ENCODE measurements around the gene ARFGAP3. TPM values are rescaled to one million over a fixed set of nuclear protein-coding genes. Genes with fewer than 3 reads are reported as not detected.

Gene ARFGAP3
- total RNA-seq, 1 experiment from 2014 or later, result 15.0 TPM

DNA sequence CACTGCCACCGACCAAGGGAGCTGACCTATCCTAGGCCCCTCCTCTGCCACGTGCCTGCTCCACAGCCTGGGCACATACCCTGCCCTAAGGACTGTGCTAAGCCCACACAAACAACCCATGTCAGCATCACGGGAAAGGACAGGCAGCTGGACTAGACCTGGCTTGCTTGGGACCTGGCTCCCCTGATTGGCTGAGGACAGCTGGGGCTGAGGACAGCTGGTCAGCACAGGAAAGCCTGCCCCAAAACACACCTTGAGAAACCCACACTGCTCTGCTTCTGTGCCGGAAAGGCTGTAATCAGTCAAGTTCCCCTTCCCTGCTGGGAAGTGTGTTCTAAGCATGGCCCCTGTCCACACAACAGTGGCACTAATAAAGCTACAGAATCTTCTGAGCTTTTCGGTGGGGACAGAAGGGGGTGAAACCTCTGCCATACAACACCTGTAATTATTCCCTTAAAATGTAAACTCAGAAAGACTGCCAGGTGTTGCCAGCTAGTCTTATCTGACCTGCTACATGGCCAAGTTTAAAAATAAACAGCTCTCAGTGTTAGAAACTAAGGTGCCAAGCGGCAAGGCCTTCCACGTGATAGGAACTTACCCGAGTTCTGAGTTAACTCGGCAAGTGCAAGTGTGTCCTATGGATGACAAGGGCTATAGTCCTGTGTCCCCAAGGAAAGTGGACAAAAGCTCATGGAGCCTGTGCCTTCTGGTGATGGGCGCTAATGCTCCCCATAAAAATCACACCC, 35.7 kb upstream of the ARFGAP3 start:
- Histone ChIP-seq H4K91ac (ENCODE audit: insufficient read length, low read depth, low read length) (no peak overlapping the region), H3K9me3 (ENCODE audit: control insufficient read depth, low read depth, low read length) (no peaks in the 10 kb centered on the region), H2BK5ac (ENCODE audit: insufficient read length, low read length) (no peak overlapping the region), H3K79me2 (ENCODE audit: insufficient read depth, low read length) (no peaks in the 10 kb centered on the region), H3K79me1 (ENCODE audit: insufficient read depth, low read depth, low read length, poor library complexity, severe bottlenecking) (peaks cover 2% of the 10 kb centered on the region), H3K23ac (ENCODE audit: insufficient read length, low read depth, low read length) (no peak overlapping the region), H3K4ac (ENCODE audit: low read depth, low read length) (no peak overlapping the region), H3T11ph (ENCODE audit: low read length) (no peak overlapping the region), H4K8ac (replicated peaks; ENCODE audit: insufficient read length, low read depth, low read length) (no peak overlapping the region), H2BK20ac (ENCODE audit: low read depth, low read length, poor library complexity, severe bottlenecking) (no peak overlapping the region), H2BK120ac (ENCODE audit: low read depth, low read length, poor library complexity, severe bottlenecking) (no peak overlapping the region), H4K5ac (ENCODE audit: insufficient read length, low read depth, low read length) (no peak overlapping the region), H2BK12ac (ENCODE audit: insufficient read length, low read depth, low read length) (no peak overlapping the region), H3K27ac (ENCODE audit: insufficient read length, low read depth, low read length) (no peak overlapping the region), H3K4me2 (ENCODE audit: insufficient read depth, insufficient read length, low read length) (no peak overlapping the region), H3K56ac (ENCODE audit: insufficient read length, low read depth, low read length) (no peak overlapping the region), H3K18ac (ENCODE audit: insufficient read length, low read depth, low read length) (peak overlapping the region; percentile 54), H3K27me3 (ENCODE audit: insufficient read depth, low read length) (no peaks in the 10 kb centered on the region), H3K4me1 (ENCODE audit: insufficient read depth, low read length) (no peaks in the 10 kb centered on the region), H4K20me1 (ENCODE audit: control insufficient read depth, insufficient read depth, insufficient read length) (no peaks in the 10 kb centered on the region), H3K23me2 (ENCODE audit: insufficient read length, low read depth, low read length, poor library complexity, severe bottlenecking) (no peaks in the 10 kb centered on the region), H3K9ac (ENCODE audit: extremely low read depth, insufficient read length, low read length) (no peak overlapping the region), H2AK5ac (ENCODE audit: insufficient read length, low read length) (no peak overlapping the region), H2BK15ac (ENCODE audit: low read depth, low read length) (no peak overlapping the region), H3K14ac (ENCODE audit: insufficient read depth, low read length) (no peak overlapping the region; the same call in 1 of the 2 replicates), H2AFZ (ENCODE audit: low read length) (no peak overlapping the region)
- no peak overlapping the region for H3K4me3 Mint-ChIP-seq
- H3K27ac Mint-ChIP-seq, result peak overlapping the region in 1 of 3 experiments; percentile 87; a peak in 2 of 7 replicates
- TF ChIP-seq, protein P1, sequence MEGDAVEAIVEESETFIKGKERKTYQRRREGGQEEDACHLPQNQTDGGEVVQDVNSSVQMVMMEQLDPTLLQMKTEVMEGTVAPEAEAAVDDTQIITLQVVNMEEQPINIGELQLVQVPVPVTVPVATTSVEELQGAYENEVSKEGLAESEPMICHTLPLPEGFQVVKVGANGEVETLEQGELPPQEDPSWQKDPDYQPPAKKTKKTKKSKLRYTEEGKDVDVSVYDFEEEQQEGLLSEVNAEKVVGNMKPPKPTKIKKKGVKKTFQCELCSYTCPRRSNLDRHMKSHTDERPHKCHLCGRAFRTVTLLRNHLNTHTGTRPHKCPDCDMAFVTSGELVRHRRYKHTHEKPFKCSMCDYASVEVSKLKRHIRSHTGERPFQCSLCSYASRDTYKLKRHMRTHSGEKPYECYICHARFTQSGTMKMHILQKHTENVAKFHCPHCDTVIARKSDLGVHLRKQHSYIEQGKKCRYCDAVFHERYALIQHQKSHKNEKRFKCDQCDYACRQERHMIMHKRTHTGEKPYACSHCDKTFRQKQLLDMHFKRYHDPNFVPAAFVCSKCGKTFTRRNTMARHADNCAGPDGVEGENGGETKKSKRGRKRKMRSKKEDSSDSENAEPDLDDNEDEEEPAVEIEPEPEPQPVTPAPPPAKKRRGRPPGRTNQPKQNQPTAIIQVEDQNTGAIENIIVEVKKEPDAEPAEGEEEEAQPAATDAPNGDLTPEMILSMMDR (conservative IDR thresholded peaks at IDR 0.05), result no peak
- no peaks in the 10 kb centered on the region; the same call in 1 of the 2 replicates for H3K27me3 Mint-ChIP-seq (ENCODE audit: low read depth)
- peaks cover 5 to 28% (median 22%) of the 10 kb centered on the region in 3 experiments; a peak in 6 of 7 replicates for H3K36me3 Mint-ChIP-seq (ENCODE audit: insufficient read depth in 1 of 3, low read depth in 3 of 3)
- peaks cover 18% of the 10 kb centered on the region in 2 experiments for H3K4me1 Mint-ChIP-seq
- H3K9me3 Mint-ChIP-seq, result no peaks in the 10 kb centered on the region
- no CpG with 5 or more reads among the region's 10 CpGs for WGBS (ENCODE audit: extremely low coverage, insufficient read length, low lambda C conversion rate)
- no peak for DNase-seq

Data from H9 (cell line).